Measurements from ENCODE around the gene CEP104.
A peak's percentile ranks its signal among the peaks of the same experiment; 100 is the strongest.
"Not testable (repeated sequence)": the region's sequence is repeated elsewhere in the genome, so short reads cannot be mapped to it uniquely, and the experiment has no call there.

CEP104 gene

GRCh38 chr1:3821447-3821846, 35.6 kb downstream of the CEP104 start:
- DNase-seq, result no peak

- DNase-seq, result peak; percentile 32
Observed at GRCh38 chr1:3821004-3821403, 36.0 kb downstream of the CEP104 start.

- no peak for DNase-seq
Observed at GRCh38 chr1:3820316-3820715, 36.7 kb downstream of the CEP104 start.

GRCh38 chr1:3819771-3820200, 37.2 kb downstream of the CEP104 start:
- no peak for DNase-seq

- DNase-seq, result no peak
Observed at GRCh38 chr1:3817821-3818597, 39.0 kb downstream of the CEP104 start.

- DNase-seq, result no peak
Observed at GRCh38 chr1:3817138-3817740, 39.8 kb downstream of the CEP104 start.

- no peak for DNase-seq
Observed at GRCh38 chr1:3816331-3817137, 40.5 kb downstream of the CEP104 start.

- DNase-seq, result no peak
Observed at GRCh38 chr1:3814771-3815561, 42.0 kb downstream of the CEP104 start.

GRCh38 chr1:3814065-3814464, 42.9 kb downstream of the CEP104 start:
- DNase-seq, result no peak

- no peak for DNase-seq
Observed at GRCh38 chr1:3811595-3811911, 45.5 kb downstream of the CEP104 start.

GRCh38 chr1:3810149-3810761, 46.8 kb downstream of the CEP104 start:
- not testable (repeated sequence) for DNase-seq

GRCh38 chr1:3809680-3810079, 47.3 kb downstream of the CEP104 start:
- DNase-seq, result no peak

GRCh38 chr1:3807769-3808168, 49.2 kb downstream of the CEP104 start:
- DNase-seq, result no peak

GRCh38 chr1:3805038-3805437, 52.0 kb downstream of the CEP104 start:
- DNase-seq, result no peak

GRCh38 chr1:3804627-3804944, 52.4 kb downstream of the CEP104 start:
- not testable (repeated sequence) for DNase-seq

GRCh38 chr1:3803905-3804626, 52.9 kb downstream of the CEP104 start:
- DNase-seq, result no peak

- not testable (repeated sequence) for DNase-seq
Observed at GRCh38 chr1:3800795-3801194, 56.2 kb downstream of the CEP104 start.

GRCh38 chr1:3799976-3800685, 56.9 kb downstream of the CEP104 start:
- peak; percentile 9 for DNase-seq

GRCh38 chr1:3796215-3797061, 60.6 kb downstream of the CEP104 start, which contains the start of gene LRRC47:
Gene LRRC47, minus strand, starts transcription at chr1:3796498. Its CDS starts 22 bp downstream, at chr1:3796476.
- DNase-seq, result peak; percentile 85
